ENCODE data around the gene WWC1. TPM values are rescaled to one million over a fixed set of nuclear protein-coding genes. Genes with fewer than 3 reads are reported as not detected.

WWC1 gene
- 0.32 and 0.70 TPM in 2 replicates for total RNA-seq

- intact Hi-C loops (cut with micrococcal nuclease) = no loop called here
- no peaks in the 10 kb centered on the region for H3K36me3 Mint-ChIP-seq (ENCODE audit: low read depth)
- peak within 1 kb of the TSS; percentile 58 for H3K4me3 Mint-ChIP-seq
- peaks cover 7% of the 10 kb centered on the region for H3K4me1 Mint-ChIP-seq (ENCODE audit: low read depth)
- peak; percentile 19 for DNase-seq (ENCODE audit: low spot score)
- H3K9me3 Mint-ChIP-seq = no peaks in the 10 kb centered on the region
- no peak within 1 kb of the TSS for H3K27ac Mint-ChIP-seq
- H3K27me3 Mint-ChIP-seq (ENCODE audit: insufficient read depth) = peaks cover 32% of the 10 kb centered on the region
Measured at GRCh38 chr5:168291342-168291963, at the start of gene WWC1. Gene WWC1, plus strand, starts transcription at chr5:168291645. Its CDS starts 508 bp downstream, at chr5:168292153.

DNA sequence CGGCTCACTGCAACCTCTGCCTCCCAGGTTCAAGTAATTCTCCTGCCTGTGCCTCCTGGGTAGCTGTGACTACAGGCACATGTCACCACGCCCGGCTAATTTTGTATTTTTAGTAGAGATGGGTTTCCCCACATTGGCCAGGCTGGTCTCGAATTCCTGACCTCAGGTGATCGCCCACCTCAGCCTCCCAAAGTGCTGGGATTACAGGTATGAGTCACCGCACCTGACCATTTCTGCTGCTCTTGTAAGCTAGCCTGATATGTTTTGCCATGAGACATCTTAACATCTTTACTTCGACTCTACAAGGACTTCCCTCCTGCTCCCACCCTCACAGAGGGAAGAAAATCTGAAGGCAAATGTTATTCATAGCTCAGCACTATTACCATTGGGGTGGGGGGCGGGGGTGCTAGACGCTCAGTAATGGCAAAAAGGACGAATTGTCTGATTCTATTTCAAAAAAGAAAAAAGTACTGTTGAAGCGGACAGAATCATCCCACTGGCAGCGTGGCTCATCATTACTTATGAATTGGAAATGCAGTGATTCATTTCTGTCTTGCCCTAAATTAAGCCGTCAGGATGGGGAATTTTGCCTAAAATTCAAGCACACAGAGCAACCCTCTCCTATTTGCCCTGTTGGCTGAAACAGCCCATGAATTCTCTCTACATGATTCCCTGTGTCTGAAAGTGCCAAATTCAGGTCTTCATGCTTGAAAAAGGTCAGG, 46.4 kb upstream of the WWC1 start:
- Mint-ChIP-seq H3K36me3 (ENCODE audit: low read depth) (no peaks in the 10 kb centered on the region), H3K4me3 (no peak overlapping the region), H3K27ac (no peak overlapping the region), H3K4me1 (ENCODE audit: low read depth) (no peaks in the 10 kb centered on the region), H3K9me3 (no peaks in the 10 kb centered on the region), H3K27me3 (ENCODE audit: insufficient read depth) (no peaks in the 10 kb centered on the region)
- intact Hi-C loops (cut with micrococcal nuclease) = no loop called here
- DNase-seq (ENCODE audit: low spot score) = no peak

GRCh38 chr5:168249923-168250322, 41.5 kb upstream of the WWC1 start:
- Mint-ChIP-seq H3K4me3 (no peak overlapping the region), H3K36me3 (ENCODE audit: low read depth) (no peaks in the 10 kb centered on the region), H3K9me3 (no peaks in the 10 kb centered on the region), H3K27me3 (ENCODE audit: insufficient read depth) (no peaks in the 10 kb centered on the region), H3K27ac (no peak overlapping the region), H3K4me1 (ENCODE audit: low read depth) (no peaks in the 10 kb centered on the region)
- intact Hi-C loops (cut with micrococcal nuclease) = loop anchor here (2.0 kb wide), 1 partner anchor 21 kb away; no protein-coding TSS in a partner anchor
- DNase-seq (ENCODE audit: low spot score) = no peak

DNA sequence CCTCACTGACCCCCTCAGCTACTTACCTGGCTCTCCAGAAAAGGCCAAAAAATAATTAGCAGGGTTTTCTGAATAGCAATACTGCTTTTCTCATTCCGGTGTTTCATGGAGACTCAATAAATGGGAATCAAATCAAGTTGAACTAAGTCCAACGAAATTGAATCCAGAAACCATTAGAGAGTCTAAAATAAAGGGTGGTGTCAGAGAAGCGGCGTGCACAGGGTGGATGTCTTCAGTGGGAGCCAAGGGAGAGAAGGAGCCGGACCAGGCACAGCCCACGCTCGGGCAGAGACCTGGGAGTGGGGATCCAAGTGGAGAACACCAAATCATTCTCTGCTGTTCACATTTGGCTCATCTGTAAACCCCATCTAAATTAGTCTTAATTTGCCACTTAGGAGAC, 40.2 kb upstream of the WWC1 start:
- intact Hi-C loops (cut with micrococcal nuclease) = no loop called here
- Mint-ChIP-seq H3K9me3 (no peaks in the 10 kb centered on the region), H3K4me1 (ENCODE audit: low read depth) (no peaks in the 10 kb centered on the region), H3K36me3 (ENCODE audit: low read depth) (no peaks in the 10 kb centered on the region), H3K4me3 (no peak overlapping the region), H3K27me3 (ENCODE audit: insufficient read depth) (no peaks in the 10 kb centered on the region), H3K27ac (no peak overlapping the region)
- no peak for DNase-seq (ENCODE audit: low spot score)

DNA sequence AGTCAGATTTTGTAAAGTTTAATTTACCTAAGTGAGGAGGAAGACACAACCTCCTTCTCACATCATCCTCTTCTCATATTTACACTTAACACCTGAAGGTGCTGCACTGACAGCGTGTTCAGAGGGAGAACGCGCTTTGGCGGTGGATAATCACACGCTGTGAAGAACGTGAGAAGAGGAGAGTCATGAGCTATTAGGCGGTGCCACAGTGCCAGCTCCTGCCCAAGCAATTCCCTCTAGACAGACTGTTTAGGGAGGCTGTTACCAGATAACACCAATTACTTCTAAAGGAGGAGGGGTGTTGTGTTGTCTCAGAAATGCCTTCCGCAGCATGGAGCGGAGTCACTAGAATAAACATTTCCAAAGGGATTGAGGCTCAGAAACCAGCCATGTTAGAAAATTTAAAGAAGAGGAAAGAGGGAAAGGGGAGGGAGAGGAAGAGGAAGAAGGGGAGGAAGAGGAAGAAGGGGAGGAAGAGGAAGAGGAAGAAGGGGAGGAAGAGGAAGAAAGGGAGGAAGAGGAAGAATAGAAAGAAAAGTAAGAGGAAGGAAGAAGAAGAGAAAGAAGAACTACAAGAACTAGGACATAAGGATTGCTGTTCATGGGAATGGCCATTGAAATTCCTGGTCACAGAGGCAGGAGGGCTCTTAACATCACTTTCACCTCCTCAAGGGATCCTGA, 37.3 kb upstream of the WWC1 start:
- intact Hi-C loops (cut with micrococcal nuclease) = no loop called here
- no peaks in the 10 kb centered on the region for H3K4me1 Mint-ChIP-seq (ENCODE audit: low read depth)
- no peaks in the 10 kb centered on the region for H3K9me3 Mint-ChIP-seq
- no peaks in the 10 kb centered on the region for H3K27me3 Mint-ChIP-seq (ENCODE audit: insufficient read depth)
- no peak overlapping the region for H3K4me3 Mint-ChIP-seq
- H3K36me3 Mint-ChIP-seq (ENCODE audit: low read depth) = no peaks in the 10 kb centered on the region
- no peak for DNase-seq (ENCODE audit: low spot score)
- no peak overlapping the region for H3K27ac Mint-ChIP-seq

DNA sequence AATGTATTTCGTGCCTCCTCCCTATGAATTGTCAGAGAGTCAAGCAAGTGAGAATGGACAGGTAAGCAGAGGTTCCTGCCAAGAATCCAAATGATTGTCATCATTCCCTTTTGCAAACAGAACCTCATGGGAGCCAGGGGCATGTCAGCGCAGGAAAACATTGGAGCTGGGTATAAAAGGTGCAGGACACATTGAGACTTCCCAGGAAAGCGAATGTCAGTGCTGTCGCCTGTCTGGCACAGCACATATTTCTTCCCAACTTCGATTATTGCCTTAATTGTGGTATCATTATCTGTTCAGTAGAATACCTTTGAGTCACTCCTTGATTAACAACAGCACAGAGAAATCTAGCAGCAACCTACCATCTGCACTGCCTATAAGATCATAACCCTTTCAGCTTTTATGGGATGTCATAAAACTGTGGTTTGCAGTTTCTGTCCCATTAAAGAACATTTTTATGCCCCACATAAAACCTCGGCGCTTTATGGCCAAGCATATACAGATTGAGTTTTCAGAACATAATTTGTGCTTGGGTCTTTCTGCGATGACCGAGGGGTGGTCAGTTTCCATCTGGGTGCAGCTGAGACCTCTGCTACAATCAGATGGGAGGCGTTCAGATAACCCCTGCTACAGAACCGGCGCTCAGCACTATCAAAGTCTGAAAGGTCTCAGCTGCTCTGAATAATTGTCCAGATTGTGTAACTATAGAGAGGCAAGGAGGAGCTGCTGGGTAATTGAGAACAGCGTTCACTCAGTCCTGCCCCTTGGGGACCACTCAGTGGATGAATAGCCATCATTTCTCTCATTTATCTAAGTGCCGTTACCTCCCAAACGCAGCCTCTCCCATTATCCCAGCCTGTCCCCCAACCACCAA, 30.9 kb upstream of the WWC1 start:
- intact Hi-C loops (cut with micrococcal nuclease) = loop anchor here (10.0 kb wide), 2 partner anchors 154 to 1324 kb away; partner anchors contain the start of gene SPDL1
- H3K4me1 Mint-ChIP-seq (ENCODE audit: low read depth) = no peaks in the 10 kb centered on the region
- no peaks in the 10 kb centered on the region for H3K27me3 Mint-ChIP-seq (ENCODE audit: insufficient read depth)
- DNase-seq (ENCODE audit: low spot score) = no peak
- H3K9me3 Mint-ChIP-seq = no peaks in the 10 kb centered on the region
- no peak overlapping the region for H3K27ac Mint-ChIP-seq
- H3K36me3 Mint-ChIP-seq (ENCODE audit: low read depth) = no peaks in the 10 kb centered on the region
- H3K4me3 Mint-ChIP-seq = no peak overlapping the region

DNA sequence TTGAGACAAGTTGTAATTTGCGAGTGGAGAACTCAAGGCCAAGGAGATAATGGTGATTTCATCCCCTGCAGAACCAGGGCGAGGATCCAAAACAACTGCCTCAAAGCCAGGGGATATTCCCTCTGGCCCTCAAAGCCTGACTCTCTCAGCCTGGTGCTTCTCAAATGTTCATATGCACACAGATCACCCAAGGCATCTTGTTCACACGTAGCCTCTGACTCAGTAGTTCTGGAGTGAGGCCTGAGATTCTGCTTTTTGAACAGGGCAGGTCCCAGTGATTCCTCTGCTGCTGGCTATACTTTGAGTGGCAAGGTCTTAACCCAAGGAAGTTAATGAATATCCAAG, 30.2 kb upstream of the WWC1 start:
- intact Hi-C loops (cut with micrococcal nuclease) = loop anchor here (10.0 kb wide), 2 partner anchors 154 to 1324 kb away; partner anchors contain the start of gene SPDL1
- DNase-seq (ENCODE audit: low spot score) = no peak
- H3K27ac Mint-ChIP-seq = no peak overlapping the region
- no peaks in the 10 kb centered on the region for H3K4me1 Mint-ChIP-seq (ENCODE audit: low read depth)
- H3K4me3 Mint-ChIP-seq = no peak overlapping the region
- no peaks in the 10 kb centered on the region for H3K36me3 Mint-ChIP-seq (ENCODE audit: low read depth)
- H3K9me3 Mint-ChIP-seq = no peaks in the 10 kb centered on the region
- H3K27me3 Mint-ChIP-seq (ENCODE audit: insufficient read depth) = no peaks in the 10 kb centered on the region

DNA sequence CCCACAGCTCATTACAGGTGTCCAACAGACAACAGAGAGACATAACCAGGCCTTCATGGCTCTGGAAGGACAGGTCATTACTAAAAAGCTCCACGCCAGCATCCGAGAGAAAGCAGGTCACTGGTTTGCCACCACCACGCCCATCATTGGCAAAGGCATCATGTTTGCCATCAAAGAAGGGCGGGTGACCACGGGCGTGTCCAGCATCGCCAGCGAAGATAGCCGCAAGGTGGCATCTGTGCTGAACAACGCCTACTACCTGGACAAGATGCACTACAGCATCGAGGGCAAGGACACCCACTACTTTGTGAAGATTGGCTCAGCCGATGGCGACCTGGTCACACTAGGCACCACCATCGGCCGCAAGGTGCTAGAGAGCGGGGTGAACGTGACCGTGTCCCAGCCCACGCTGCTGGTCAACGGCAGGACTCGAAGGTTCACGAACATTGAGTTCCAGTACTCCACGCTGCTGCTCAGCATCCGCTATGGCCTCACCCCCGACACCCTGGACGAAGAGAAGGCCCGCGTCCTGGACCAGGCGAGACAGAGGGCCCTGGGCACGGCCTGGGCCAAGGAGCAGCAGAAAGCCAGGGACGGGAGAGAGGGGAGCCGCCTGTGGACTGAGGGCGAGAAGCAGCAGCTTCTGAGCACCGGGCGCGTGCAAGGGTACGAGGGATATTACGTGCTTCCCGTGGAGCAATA, 29.3 kb upstream of the WWC1 start:
- Mint-ChIP-seq H3K27me3 (ENCODE audit: insufficient read depth) (no peaks in the 10 kb centered on the region), H3K4me3 (no peak overlapping the region), H3K36me3 (ENCODE audit: low read depth) (no peaks in the 10 kb centered on the region), H3K4me1 (ENCODE audit: low read depth) (no peaks in the 10 kb centered on the region), H3K27ac (no peak overlapping the region), H3K9me3 (no peaks in the 10 kb centered on the region)
- intact Hi-C loops (cut with micrococcal nuclease) = loop anchor here (10.0 kb wide), 2 partner anchors 153 to 1323 kb away; partner anchors contain the start of gene SPDL1
- no peak for DNase-seq (ENCODE audit: low spot score)

DNA sequence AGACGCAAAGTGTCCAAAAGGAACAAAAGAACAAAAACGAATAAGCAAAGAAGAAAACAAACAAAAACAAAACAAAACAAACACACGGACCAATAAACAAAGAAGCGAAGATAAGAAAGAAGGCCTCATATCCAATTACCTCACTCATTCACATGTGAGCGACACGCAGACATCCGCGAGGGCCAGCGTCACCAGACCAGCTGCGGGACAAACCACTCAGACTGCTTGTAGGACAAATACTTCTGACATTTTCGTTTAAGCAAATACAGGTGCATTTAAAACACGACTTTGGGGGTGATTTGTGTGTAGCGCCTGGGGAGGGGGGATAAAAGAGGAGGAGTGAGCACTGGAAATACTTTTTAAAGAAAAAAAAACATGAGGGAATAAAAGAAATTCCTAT, 28.3 kb upstream of the WWC1 start:
- Mint-ChIP-seq H3K27me3 (ENCODE audit: insufficient read depth) (no peaks in the 10 kb centered on the region), H3K4me3 (no peak overlapping the region), H3K27ac (no peak overlapping the region), H3K4me1 (ENCODE audit: low read depth) (no peaks in the 10 kb centered on the region), H3K36me3 (ENCODE audit: low read depth) (no peaks in the 10 kb centered on the region), H3K9me3 (no peaks in the 10 kb centered on the region)
- intact Hi-C loops (cut with micrococcal nuclease) = loop anchor here (10.0 kb wide), 2 partner anchors 152 to 1322 kb away; partner anchors contain the start of gene SPDL1
- DNase-seq (ENCODE audit: low spot score) = no peak

DNA sequence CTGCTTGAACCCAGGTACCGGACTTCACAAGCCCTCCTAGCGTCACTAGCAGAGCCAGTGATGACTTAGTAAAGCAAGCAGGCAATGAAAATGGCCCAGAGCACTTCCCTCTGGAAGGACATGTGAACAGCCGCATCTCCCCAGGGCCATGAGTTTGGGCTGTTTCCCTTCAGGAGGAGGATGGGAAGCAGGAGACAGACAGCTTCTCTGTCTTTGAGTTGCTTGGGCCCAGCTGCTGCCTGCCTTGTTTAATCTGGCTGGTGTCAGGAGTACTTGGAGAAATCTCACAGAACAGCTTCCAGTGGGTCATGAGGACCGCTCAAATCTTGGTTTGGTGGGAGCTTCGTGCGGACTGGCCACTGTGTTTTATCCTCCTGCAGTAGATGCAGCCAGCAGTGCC, 25.4 kb upstream of the WWC1 start:
- Mint-ChIP-seq H3K4me3 (no peak overlapping the region), H3K4me1 (ENCODE audit: low read depth) (peaks cover 6% of the 10 kb centered on the region), H3K9me3 (no peaks in the 10 kb centered on the region), H3K36me3 (ENCODE audit: low read depth) (no peaks in the 10 kb centered on the region), H3K27ac (no peak overlapping the region), H3K27me3 (ENCODE audit: insufficient read depth) (peaks cover 11% of the 10 kb centered on the region)
- intact Hi-C loops (cut with micrococcal nuclease) = loop anchor here (10.0 kb wide), 2 partner anchors 149 to 1319 kb away; partner anchors contain the start of gene SPDL1
- no peak for DNase-seq (ENCODE audit: low spot score)

DNA sequence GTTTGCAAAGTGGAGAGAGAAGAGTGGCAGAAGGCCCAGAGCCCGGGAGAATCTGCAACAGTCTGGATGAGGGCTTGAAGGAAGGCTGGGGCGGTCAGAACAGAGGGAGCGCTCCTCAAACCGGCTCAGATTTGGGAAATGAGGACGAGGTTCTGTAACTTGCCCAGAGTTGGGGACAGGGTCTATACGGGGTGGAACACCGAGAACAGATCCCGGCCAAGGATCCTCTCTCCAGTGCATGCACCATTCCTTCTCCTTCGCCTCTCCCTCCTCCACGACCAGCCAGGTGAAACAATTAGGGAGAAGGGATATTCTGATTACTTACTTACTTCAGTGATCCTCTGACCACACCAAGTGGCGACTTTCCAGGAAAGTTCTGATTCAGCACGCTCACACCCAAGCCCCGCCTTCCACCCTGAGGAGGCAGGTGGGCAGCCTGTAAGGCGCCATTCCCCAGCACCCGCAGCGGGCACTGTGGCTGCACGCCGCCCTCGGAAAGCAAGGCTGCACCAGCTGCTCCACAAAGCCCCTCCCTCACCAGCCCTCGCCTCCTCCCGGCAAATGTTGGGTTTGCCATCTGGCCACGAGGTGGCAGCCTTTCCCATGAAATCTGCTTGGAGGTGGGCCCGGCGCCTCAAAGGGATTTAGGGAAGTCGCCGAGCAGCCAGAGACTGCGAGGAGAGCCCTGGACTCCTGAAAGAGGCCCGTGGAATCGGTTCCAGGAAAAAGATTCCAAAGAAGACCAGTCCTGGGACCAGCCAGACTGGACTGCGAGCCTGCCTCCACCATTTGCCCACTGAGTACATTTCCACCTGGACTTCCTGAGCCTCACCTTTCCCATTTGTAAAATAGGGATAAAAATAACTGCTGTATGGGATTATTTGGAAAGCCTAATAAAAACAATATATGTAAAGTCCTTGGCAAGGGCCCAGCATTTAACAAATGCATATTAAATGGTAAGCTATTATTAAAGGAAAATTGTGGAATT, 22.2 kb upstream of the WWC1 start:
- Mint-ChIP-seq H3K36me3 (ENCODE audit: low read depth) (no peaks in the 10 kb centered on the region), H3K27ac (no peak overlapping the region), H3K27me3 (ENCODE audit: insufficient read depth) (peaks cover 17% of the 10 kb centered on the region), H3K4me1 (ENCODE audit: low read depth) (peaks cover 6% of the 10 kb centered on the region), H3K4me3 (no peak overlapping the region), H3K9me3 (no peaks in the 10 kb centered on the region)
- intact Hi-C loops (cut with micrococcal nuclease) = loop anchor here (1.0 to 10.0 kb wide), 4 partner anchors 146 to 1316 kb away; partner anchors contain the start of genes PANK3, RARS1 and SPDL1
- DNase-seq (ENCODE audit: low spot score) = peak; percentile 48
